K562 (cell line): ENCODE data around the gene GPN3. TPM values are rescaled to one million over a fixed set of nuclear protein-coding genes. Genes with fewer than 3 reads are reported as not detected.

ENCODE experiments used
- ARID1B ChIP-seq: fragments of 450-650 bp; IDR thresholded peaks from 2 replicates; pipeline ENCODE4 v1.6.1; 2016; ENCODE audit warnings: antibody characterized with exemption, mild to moderate bottlenecking, inconsistent platforms
- ATF6 ChIP-seq: sonication (generic); formaldehyde crosslinking; IDR thresholded peaks from 2 replicates; pipeline ENCODE4 v1.4.0; 2020; ENCODE audit warnings: mild to moderate bottlenecking, missing genetic modification reagents
- E2F6 ChIP-seq, 2 experiments: IDR thresholded peaks; 2 replicates each; pipeline ENCODE4 v1.6.1; 2011; ENCODE audit warnings: borderline replicate concordance in 1 of 2, control low read depth in 1 of 2, low read depth in 1 of 2, low read length in 1 of 2, mild to moderate bottlenecking in 1 of 2, mixed read lengths in 1 of 2, moderate library complexity in 1 of 2; ENCODE audit not compliant: insufficient read depth in 1 of 2, insufficient read length in 1 of 2, poor library complexity in 1 of 2, severe bottlenecking in 1 of 2; ENCODE audit errors: extremely low read depth in 1 of 2
- HDAC1 ChIP-seq, 2 experiments: fragments of 450-650 bp; IDR thresholded peaks; 2 replicates each; pipeline ENCODE4 v1.6.1; 2016 to 2017; ENCODE audit warnings: inconsistent platforms in 1 of 2, mild to moderate bottlenecking in 1 of 2, moderate library complexity in 1 of 2
- HES1 ChIP-seq: fragments of 450-650 bp; IDR thresholded peaks from 2 replicates; pipeline ENCODE4 v1.6.1; 2016; ENCODE audit warnings: low read depth, mild to moderate bottlenecking, moderate library complexity
- MYNN ChIP-seq, 2 experiments: sonication (generic); formaldehyde crosslinking in 1 of 2; IDR thresholded peaks; 2 replicates each; pipeline versions ENCODE4 v1.5.0 to v1.6.1; 2016 to 2020; ENCODE audit warnings: antibody characterized with exemption in 1 of 2, missing genetic modification reagents in 1 of 2
- PATZ1 ChIP-seq: fragments of 250-450 bp; sonication (Bioruptor Pico); IDR thresholded peaks from 2 replicates; pipeline ENCODE4 v1.5.0; 2020; ENCODE audit warnings: mild to moderate bottlenecking, borderline replicate concordance
- SMAD4 ChIP-seq: fragments of 250-450 bp; sonication (Bioruptor Pico); conservative IDR thresholded peaks from 2 replicates; pipeline ENCODE4 v1.8.0; 2021; ENCODE audit warnings: inconsistent platforms, mild to moderate bottlenecking, moderate library complexity
- TBL1XR1 ChIP-seq, 2 experiments: IDR thresholded peaks; 2 replicates each; pipeline ENCODE4 v1.6.1; 2012; ENCODE audit warnings: improper control_type of control experiment in 2 of 2, low read length in 2 of 2, mild to moderate bottlenecking in 1 of 2
- ZNF143 ChIP-seq: sonication (generic); formaldehyde crosslinking; IDR thresholded peaks from 2 replicates; pipeline ENCODE4 v1.9.0; 2022; ENCODE audit warnings: mild to moderate bottlenecking, missing genetic modification reagents
- ZNF398 ChIP-seq: fragments of 250-450 bp; sonication (Bioruptor Pico); IDR thresholded peaks from 2 replicates; pipeline ENCODE4 v1.8.0; 2021; ENCODE audit warnings: moderate library complexity, mild to moderate bottlenecking, inconsistent platforms
- ZNF512 ChIP-seq: IDR thresholded peaks from 2 replicates; pipeline ENCODE4 v1.6.1; 2016; ENCODE audit warnings: missing genetic modification characterization, missing compliant biosample characterization
- polyA plus RNA-seq, 8 experiments: library from polyadenylated mRNA; depleted of rRNA in 4 of 8; stranded (reverse) in 5 of 8; unstranded in 3 of 8; fragments of >200 nt; fragmentation: Nextera tagmentation in 2 of 8; fragmentation: Illumina TruSeq in 1 of 8; extraction: Ambion mirVana in 2 of 8; extraction: Trizol in 1 of 8; gene quantifications; 2 replicates each; pipeline versions ENCODE4 v1.2.1 to v1.2.3, GENCODE V29; 2011 to 2014; ENCODE audit warnings: inconsistent platforms in 1 of 8, missing spikeins in 1 of 8
- total RNA-seq, 7 experiments: library from RNA; depleted of rRNA in 6 of 7; stranded (reverse); fragments of >200 nt in 6 of 7; fragmentation: Illumina TruSeq in 2 of 7; extraction: Trizol in 2 of 7; gene quantifications; 2 replicates each; pipeline versions ENCODE4 v1.2.1 to v1.2.3, GENCODE V29; 2011 to 2021; ENCODE audit warnings: low replicate concordance in 1 of 7

GPN3 gene
- total and polyA plus RNA-seq, 9 of the 15 experiments (the other 6 are each of a cell fraction or from before 2014, with no cell fraction given), result 35.8 to 123 (median 64.2) TPM

GRCh38 chr12:110468214-110469048 lies at the start of gene GPN3, which contains the start of gene FAM216A (continued):
- TF ChIP-seq ZNF512 (no peak), ZNF143 (peak; percentile 11; the same call in 1 of the 2 replicates), MYNN (IDR thresholded peaks at IDR 0.05) (no peak), MYNN (CRISPR knock-in tag; IDR thresholded peaks at IDR 0.05) (no peak), ATF6 (peak; percentile 74; the same call in 1 of the 2 replicates), PATZ1 (no peak), E2F6 (IDR thresholded peaks at IDR 0.05; ENCODE audit: borderline replicate concordance in 1 of 2, extremely low read depth in 1 of 2, insufficient read depth in 1 of 2, insufficient read length in 1 of 2, low read depth in 1 of 2, low read length in 1 of 2, poor library complexity in 1 of 2, severe bottlenecking in 1 of 2) (peak; percentile 60 to 68), HES1 (peak; percentile 69), TBL1XR1 (IDR thresholded peaks at IDR 0.05; ENCODE audit: low read length in 2 of 2) (peak; percentile 73 to 74), SMAD4 (CRISPR knock-in tag) (peak; percentile 20), ARID1B (peak; percentile 38; the same call in 1 of the 2 replicates), HDAC1 (IDR thresholded peaks at IDR 0.05) (peak in 1 of 2 experiments; percentile 59; a peak in 1 of 4 replicates), ZNF398 (CRISPR knock-in tag) (no peak)
